ENCODE measurements around the gene ADGRL3. TPM values are rescaled to one million over a fixed set of nuclear protein-coding genes. Genes with fewer than 3 reads are reported as not detected.

ADGRL3 gene
- polyA plus RNA-seq, 1 experiment = 0.01 TPM

- no peaks in the 10 kb centered on the region for H3K36me3 ChIP-seq (ENCODE audit: control insufficient read depth, insufficient read depth, low read length)
- POLR2A ChIA-PET = no interaction called here
- CTCF ChIA-PET = no interaction called here
- no peaks in the 10 kb centered on the region for H3K27me3 ChIP-seq (ENCODE audit: control insufficient read depth, insufficient read depth, low read length)
- no peak for DNase-seq (ENCODE audit: low read depth)
- no peak for TF ChIP-seq CTCF (IDR thresholded peaks at IDR 0.05; ENCODE audit: insufficient read depth, low read depth, low read length)
- H3K4me3 ChIP-seq (ENCODE audit: low read depth, low read length) = no peak overlapping the region
Measured at GRCh38 chr4:61400439-61401038, 200.4 kb downstream of the ADGRL3 start.

GRCh38 chr4:61401771-61402170 lies 201.6 kb downstream of the ADGRL3 start:
- POLR2A ChIA-PET = no interaction called here
- CTCF ChIA-PET = no interaction called here
- TF ChIP-seq CTCF (IDR thresholded peaks at IDR 0.05; ENCODE audit: insufficient read depth, low read depth, low read length) = no peak
- DNase-seq (ENCODE audit: low read depth) = no peak
- H3K36me3 ChIP-seq (ENCODE audit: control insufficient read depth, insufficient read depth, low read length) = no peaks in the 10 kb centered on the region
- no peak overlapping the region for H3K4me3 ChIP-seq (ENCODE audit: low read depth, low read length)
- H3K27me3 ChIP-seq (ENCODE audit: control insufficient read depth, insufficient read depth, low read length) = no peaks in the 10 kb centered on the region

DNA sequence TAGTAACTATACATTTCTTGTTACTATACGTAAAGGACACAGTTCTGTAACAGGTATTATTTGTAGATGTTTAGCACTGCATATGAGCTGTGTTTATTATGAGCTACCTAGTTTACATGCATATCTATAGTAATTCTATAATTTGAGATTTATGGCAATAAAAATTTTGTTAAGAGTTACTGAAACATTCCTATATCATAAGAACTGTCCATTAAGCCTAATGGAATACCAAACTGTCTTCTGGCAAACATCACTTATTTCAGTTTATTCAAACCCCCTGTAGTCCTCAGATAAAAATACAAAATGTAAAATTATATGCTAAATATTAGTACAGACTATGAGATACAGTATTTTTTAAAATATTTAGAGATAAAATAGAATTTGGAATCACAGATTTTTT lies 205.2 kb downstream of the ADGRL3 start:
- CTCF ChIA-PET = no interaction called here
- no peaks in the 10 kb centered on the region for H3K27me3 ChIP-seq (ENCODE audit: control insufficient read depth, insufficient read depth, low read length)
- POLR2A ChIA-PET = no interaction called here
- DNase-seq (ENCODE audit: low read depth) = no peak
- TF ChIP-seq CTCF (IDR thresholded peaks at IDR 0.05; ENCODE audit: insufficient read depth, low read depth, low read length) = no peak
- H3K4me3 ChIP-seq (ENCODE audit: low read depth, low read length) = no peak overlapping the region
- H3K36me3 ChIP-seq (ENCODE audit: control insufficient read depth, insufficient read depth, low read length) = no peaks in the 10 kb centered on the region

DNA sequence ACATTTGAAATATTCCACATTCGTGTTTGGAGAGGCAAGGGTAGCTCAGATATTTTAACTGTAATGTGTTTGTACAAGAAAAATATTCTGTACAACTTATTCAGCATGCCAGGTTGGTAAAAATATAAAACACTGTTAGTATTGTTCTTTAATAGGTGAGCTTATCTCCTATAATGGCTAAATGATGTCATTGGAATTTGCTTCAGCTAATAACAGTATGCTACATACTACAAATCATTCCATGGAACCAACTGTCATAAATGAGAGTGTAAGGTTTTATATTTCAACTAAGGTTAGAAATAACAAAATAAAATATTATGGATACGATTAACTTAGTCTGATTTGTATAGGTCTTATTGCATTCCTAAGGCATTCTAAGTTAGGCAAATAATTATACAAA lies 206.6 kb downstream of the ADGRL3 start:
- POLR2A ChIA-PET = no interaction called here

More for the DNA sequence above, 206.6 kb downstream of the ADGRL3 start:
- no peak overlapping the region for H3K4me3 ChIP-seq (ENCODE audit: low read depth, low read length)
- no peaks in the 10 kb centered on the region for H3K27me3 ChIP-seq (ENCODE audit: control insufficient read depth, insufficient read depth, low read length)
- H3K36me3 ChIP-seq (ENCODE audit: control insufficient read depth, insufficient read depth, low read length) = no peaks in the 10 kb centered on the region
- CTCF ChIA-PET = no interaction called here
- DNase-seq (ENCODE audit: low read depth) = no peak
- no peak for TF ChIP-seq CTCF (IDR thresholded peaks at IDR 0.05; ENCODE audit: insufficient read depth, low read depth, low read length)
